HG03342 (cell line): ENCODE data around the gene ITPA.

Source experiments
- ATAC-seq: cut with Tn5 transposase; IDR thresholded peaks from one replicate; pipeline ENCODE4 v1.9.1; 2021; ENCODE audit warnings: mild to moderate bottlenecking, moderate library complexity; ENCODE audit not compliant: unreplicated experiment

The ITPA gene

DNA sequence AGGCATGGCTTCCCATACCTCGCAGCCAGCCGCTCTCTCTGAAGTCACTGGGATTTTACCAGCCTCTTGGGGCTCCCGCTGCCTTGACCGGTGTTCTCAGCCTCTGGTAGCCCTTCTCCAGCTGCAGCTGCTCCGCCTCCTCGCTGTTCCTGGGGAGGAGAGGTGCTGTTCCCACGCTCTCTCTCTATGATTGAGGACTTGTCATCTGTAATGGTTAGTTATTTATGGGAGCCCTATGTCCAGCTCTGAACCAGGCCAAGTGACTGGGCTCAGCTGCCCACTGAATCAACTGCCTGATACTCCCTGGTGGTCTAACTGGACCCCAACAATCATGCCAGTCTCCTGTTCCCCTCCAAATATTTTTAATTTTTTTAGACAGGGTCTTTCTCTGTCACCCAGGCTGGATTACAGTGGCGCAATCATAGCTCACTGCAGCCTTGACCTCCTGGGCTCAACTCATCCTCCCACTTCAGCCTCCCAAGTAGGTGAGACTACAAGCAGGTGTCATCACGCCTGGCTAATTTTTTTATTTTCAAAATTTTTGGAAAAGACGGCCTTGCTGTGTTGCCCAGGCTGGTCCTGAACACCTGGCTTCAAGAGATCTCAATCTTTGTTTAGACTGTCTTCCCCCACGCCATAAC, 34.5 kb downstream of the ITPA start:
- ATAC-seq: no peak

DNA sequence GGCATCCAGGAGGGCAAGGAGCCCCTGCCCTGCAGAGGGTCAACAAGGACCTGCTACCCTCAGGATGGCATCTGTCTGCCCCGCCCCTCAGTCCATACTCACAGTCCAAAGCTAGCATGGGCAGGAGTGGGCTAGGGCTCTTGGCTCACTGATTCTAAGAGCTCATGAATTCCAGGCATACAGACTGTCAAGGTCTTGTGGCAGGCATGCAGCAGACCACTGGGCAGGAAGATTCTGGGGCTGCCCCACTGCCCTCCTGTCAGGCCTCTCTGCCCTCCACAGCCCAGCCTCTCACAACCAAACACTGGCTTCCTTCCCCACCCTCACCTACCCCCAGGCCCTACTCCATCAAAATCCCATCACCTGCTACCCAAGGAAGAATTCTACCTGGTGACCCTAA, 35.3 kb downstream of the ITPA start:
- ATAC-seq: no peak

- no peak for ATAC-seq
Observed at GRCh38 chr20:3245156-3245555, 35.9 kb downstream of the ITPA start.

DNA sequence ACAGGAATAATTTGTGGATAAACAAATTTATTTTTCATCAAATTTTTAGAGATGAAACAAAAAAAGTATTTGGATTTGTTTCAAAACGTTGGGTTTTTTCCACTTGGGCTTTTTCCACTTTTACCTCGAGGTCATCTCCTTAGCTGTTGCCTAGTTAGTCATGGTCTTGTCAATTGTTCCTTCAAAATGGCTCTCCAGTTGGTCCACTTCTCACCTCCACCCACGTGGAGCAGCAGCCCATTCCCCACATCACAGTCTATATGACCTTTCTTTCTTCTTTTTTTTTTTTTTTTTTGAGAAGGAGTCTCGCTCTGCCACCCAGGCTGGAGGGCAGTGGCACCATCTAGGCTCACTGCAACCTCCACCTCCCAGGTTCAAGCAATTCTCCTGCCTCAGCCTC, 36.4 kb downstream of the ITPA start:
- no peak for ATAC-seq

GRCh38 chr20:3246682-3247081, 37.4 kb downstream of the ITPA start:
- ATAC-seq: no peak

DNA sequence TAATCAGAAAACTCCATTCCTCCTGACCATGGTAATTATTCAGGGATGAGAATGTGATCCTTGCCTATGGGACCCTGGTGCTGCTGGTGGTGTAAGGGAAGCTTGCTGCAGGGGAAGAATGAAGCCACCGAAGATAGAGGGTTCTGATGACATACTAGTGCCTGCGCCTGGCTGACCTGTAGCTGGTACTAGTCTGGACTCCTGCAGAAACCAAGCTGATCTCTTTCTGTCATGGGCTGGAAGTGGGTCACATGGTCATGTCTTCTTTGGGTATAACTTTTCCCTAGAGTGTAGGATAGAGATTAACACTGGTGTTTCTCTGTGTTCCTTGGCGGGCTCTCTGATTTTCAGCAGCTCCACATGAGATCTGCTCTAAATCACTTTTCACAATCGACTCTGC, 38.3 kb downstream of the ITPA start:
- no peak for ATAC-seq

DNA sequence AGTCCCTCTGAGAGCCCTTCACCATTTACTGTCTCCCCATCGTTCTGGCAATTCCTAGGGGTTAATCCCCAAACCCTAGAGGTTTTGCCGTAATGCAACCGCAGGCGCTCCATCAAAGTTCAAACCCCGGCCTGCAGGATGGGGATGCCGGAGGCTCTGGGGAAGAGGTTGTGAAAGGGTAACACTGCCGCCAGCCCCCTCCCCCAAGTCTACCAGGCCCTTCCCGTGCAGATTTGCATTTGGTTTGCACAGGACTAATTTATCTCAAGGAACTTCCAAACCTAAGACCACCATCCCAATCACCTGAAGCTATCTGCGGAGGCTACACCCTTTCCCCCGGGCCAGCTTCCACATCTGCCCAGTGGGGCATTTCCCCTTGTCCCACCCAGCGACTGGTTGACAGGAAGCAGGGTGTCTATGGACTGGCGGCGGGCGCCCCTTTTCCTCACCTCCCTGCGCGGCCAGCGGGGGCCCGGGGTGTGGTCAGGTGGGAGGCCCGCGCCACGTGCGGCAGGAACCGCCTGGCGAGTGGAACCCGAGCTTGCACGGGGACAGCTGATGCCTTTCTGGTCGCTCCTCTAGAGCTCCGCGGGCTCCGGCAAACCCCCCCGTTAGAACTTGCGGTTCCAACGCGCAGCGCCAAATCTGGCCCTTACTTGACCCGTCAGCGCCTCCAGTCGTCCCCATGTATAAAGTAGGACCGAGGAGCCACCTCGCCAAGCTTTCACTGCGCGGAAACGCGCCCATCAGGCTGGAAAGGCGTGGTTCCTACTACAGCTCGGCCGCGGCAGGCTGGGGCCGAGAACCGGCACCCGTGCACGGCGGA, 39.1 kb downstream of the ITPA start:
- ATAC-seq: no peak

DNA sequence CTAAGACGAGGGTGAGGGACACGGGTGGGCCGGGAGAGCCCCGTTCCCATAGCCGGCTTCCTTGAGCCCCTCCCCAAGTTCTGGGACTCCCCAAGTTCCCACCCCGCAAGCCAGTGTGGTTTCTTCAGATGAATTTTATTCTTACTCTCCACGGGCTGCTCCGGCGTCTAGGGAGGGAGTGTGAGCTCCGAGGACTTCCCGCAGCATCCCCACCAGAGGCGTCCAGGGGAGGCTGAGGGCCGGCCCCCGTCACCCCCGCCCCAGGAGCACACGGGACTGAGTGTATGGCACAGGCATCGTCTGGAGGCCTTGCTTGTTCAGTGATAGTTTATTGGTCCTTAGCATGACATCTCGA, 39.7 kb downstream of the ITPA start:
- no peak for ATAC-seq

DNA sequence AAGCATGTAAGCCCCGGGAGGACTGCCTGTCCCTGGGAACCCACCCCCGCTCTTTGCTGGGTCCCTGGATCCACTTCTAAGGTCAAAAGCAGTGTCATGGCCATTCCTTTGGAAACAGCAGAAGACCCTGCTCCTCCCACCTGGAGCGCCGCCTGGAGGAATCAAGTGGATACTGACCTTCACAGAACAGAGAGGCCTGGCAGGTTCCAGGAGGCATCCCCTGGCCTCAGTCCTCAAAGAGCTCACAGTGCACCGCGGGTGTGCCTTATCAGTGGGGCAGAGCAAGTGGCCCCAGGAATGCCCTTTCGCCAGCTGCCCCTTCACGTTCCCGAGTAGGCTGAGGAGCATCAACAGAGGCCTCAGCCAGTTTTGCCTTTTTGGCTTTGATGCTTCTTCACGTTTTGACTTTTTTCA, 40.8 kb downstream of the ITPA start:
- ATAC-seq: no peak

DNA sequence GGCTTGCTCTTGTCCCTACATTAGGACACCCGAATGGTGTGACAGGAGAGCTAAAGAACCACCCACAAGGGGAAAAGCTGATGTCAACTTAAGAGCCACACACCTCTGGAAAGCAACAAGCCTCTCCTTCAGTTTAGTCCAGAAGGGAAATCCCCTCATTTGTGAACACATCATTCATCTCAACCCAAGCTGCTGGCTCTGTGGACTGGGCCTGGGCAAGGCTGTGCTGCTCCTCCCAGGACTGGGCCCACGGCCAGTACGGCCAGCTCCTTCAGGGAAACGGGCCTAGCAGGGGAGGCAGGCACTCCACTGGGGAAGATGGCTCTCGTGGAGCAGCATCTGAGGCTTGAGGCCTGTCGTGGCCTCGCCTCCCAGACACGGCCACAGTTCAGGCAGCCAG, 42.5 kb downstream of the ITPA start:
- no peak for ATAC-seq

DNA sequence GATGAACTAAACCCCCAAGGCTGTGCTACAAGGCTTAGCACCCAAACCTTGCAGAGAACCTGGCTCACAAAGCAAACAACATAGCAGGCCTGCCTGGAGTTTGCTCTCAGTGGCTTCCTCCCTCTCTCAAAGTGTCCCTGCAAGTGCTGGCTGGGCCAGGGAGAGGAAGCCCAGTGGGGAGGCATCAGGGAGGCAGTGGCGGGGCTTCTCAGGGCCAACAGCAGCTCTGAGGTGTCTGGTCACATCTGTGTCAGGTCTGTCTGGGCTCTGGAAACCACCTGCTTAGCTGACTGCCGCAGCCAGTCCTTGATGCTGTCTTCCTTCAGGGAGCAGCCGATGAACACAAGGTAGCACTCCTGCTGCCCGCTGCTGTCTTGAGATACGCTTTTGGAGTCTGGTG, 46.4 kb downstream of the ITPA start:
- no peak for ATAC-seq

DNA sequence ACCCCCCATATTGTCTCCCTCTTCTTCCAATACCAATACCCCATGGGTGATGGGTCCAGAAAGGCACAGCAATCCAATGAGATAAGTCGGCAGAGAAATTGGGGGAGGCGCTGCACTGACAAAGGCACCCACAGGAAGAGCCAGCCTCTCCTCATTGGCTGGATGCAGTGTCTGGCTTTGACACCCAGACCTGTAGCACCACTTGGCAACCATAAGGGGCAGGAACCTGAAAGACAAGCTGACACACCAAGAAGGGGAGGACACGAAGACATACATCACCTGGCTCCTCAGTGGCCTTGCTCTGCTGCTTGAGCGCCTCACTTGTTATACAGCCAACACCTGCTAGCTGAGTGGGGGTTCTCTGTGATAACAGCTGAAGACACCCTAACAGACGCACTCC, 49.1 kb downstream of the ITPA start:
- ATAC-seq: no peak

DNA sequence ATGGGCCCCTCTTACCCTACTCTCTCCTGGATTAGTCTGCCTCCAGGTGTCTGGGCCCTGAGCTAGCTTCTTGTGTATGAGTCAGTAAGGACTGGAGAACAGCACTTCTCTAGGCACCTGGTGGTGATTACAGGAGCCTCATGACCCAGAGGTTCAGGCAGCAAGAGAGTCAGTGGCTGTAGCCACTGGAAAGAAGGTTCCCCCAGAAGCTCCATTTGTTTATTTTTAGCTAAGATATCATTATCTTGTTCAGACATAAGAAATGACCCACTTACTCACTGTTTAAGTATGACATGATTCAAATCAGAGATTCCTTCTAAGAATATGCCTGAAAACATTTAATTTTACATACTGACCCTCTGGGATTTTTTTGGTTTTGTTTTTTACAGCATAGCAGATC, 53.3 kb downstream of the ITPA start:
- ATAC-seq: no peak

- no peak for ATAC-seq
Observed at GRCh38 chr20:3270051-3270450, 60.8 kb downstream of the ITPA start.

DNA sequence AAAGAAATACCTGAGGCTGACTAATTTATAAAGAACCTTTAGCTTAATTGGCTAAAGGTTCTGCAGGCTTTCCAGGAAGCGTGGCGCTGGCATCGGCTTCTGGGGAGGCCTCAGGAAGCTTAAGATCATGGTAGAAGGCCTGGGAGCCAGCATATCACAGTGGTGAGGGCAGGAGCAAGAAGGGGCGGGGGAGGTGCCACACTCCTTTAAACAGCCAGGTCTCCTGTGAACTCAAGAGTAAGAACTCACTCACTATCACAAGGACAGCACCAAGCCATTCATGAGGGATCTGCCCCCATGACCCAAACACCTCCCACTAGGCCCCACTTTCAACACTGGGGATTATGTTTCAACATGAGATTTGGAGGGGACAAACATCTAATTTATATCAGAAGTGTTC, 64.1 kb downstream of the ITPA start:
- no peak for ATAC-seq
